ENCODE data around the gene AJM1. TPM values are rescaled to one million over a fixed set of nuclear protein-coding genes. Genes with fewer than 3 reads are reported as not detected.

The AJM1 gene
- total RNA-seq, 1 donor from 2014 or later, result 3.3 TPM

- Mint-ChIP-seq H3K4me3 (ENCODE audit: unreplicated experiment) (peak overlapping the region; percentile 42), H3K27me3 (ENCODE audit: low read depth, unreplicated experiment) (peaks cover 7% of the 10 kb centered on the region), H3K9me3 (ENCODE audit: unreplicated experiment) (peaks cover 2% of the 10 kb centered on the region), H3K27ac (ENCODE audit: unreplicated experiment) (no peak overlapping the region), H3K36me3 (ENCODE audit: low read depth, unreplicated experiment) (peaks cover 3% of the 10 kb centered on the region), H3K4me1 (ENCODE audit: low read depth, unreplicated experiment) (peaks cover 2% of the 10 kb centered on the region)
- FAIRE-seq (no peak), DNase-seq (ENCODE audit: low read depth) (no peak)
- Histone ChIP-seq H3K79me2 (ENCODE audit: insufficient read depth, low read length) (no peaks in the 10 kb centered on the region), H2AFZ (ENCODE audit: low read depth, low read length) (no peak overlapping the region), H3K9me3 (ENCODE audit: insufficient read depth, low read depth, low read length) (peaks cover 4% of the 10 kb centered on the region), H3K4me3 (ENCODE audit: insufficient read depth, low read depth, low read length) (no peak overlapping the region), H3K27ac (ENCODE audit: low read depth, low read length) (no peak overlapping the region), H3K4me2 (ENCODE audit: low read length) (no peak overlapping the region), H3K36me3 (ENCODE audit: insufficient read depth, low read length) (no peaks in the 10 kb centered on the region), H3K4me1 (ENCODE audit: insufficient read depth, low read length) (peaks cover 2% of the 10 kb centered on the region), H4K20me1 (ENCODE audit: insufficient read depth, low read length) (no peaks in the 10 kb centered on the region), H3K9ac (ENCODE audit: low read length) (no peak overlapping the region), H3K27me3 (ENCODE audit: insufficient read depth, low read length) (no peaks in the 10 kb centered on the region)
- TF ChIP-seq EZH2 (IDR thresholded peaks at IDR 0.05; ENCODE audit: insufficient read depth, low read length) (no peak), CTCF (IDR thresholded peaks at IDR 0.05; ENCODE audit: insufficient read depth, low read depth, low read length) (no peak)
These were observed 34.2 kb downstream of the AJM1 start for GRCh38 chr9:136876476-136876875.

- no peak overlapping the region for H3K27ac ChIP-seq (ENCODE audit: low read depth, low read length)
- H4K20me1 ChIP-seq (ENCODE audit: insufficient read depth, low read length), result no peaks in the 10 kb centered on the region
- H3K4me1 Mint-ChIP-seq (ENCODE audit: low read depth, unreplicated experiment), result peaks cover 7% of the 10 kb centered on the region
- H3K36me3 ChIP-seq (ENCODE audit: insufficient read depth, low read length), result no peaks in the 10 kb centered on the region
- no peak overlapping the region for H3K9ac ChIP-seq (ENCODE audit: low read length)
- no peak overlapping the region for H3K4me3 ChIP-seq (ENCODE audit: insufficient read depth, low read depth, low read length)
- H3K27me3 Mint-ChIP-seq (ENCODE audit: low read depth, unreplicated experiment), result peaks cover 7% of the 10 kb centered on the region
- no peak overlapping the region for H3K4me3 Mint-ChIP-seq (ENCODE audit: unreplicated experiment)
- no peaks in the 10 kb centered on the region for H3K36me3 Mint-ChIP-seq (ENCODE audit: low read depth, unreplicated experiment)
- no peak overlapping the region for H2AFZ ChIP-seq (ENCODE audit: low read depth, low read length)
- peaks cover 2% of the 10 kb centered on the region for H3K9me3 Mint-ChIP-seq (ENCODE audit: unreplicated experiment)
- DNase-seq (ENCODE audit: low read depth) (no peak), FAIRE-seq (no peak)
- no peak overlapping the region for H3K4me2 ChIP-seq (ENCODE audit: low read length)
- H3K79me2 ChIP-seq (ENCODE audit: insufficient read depth, low read length), result no peaks in the 10 kb centered on the region
- no peak for TF ChIP-seq EZH2 (IDR thresholded peaks at IDR 0.05; ENCODE audit: insufficient read depth, low read length)
- TF ChIP-seq CTCF (IDR thresholded peaks at IDR 0.05; ENCODE audit: insufficient read depth, low read depth, low read length), result no peak
- H3K9me3 ChIP-seq (ENCODE audit: insufficient read depth, low read depth, low read length), result no peaks in the 10 kb centered on the region
- no peak overlapping the region for H3K27ac Mint-ChIP-seq (ENCODE audit: unreplicated experiment)
- no peaks in the 10 kb centered on the region for H3K27me3 ChIP-seq (ENCODE audit: insufficient read depth, low read length)
- H3K4me1 ChIP-seq (ENCODE audit: insufficient read depth, low read length), result peaks cover 15% of the 10 kb centered on the region
These were observed 38.4 kb downstream of the AJM1 start for GRCh38 chr9:136880651-136881050.

GRCh38 chr9:136881691-136882108 lies 39.4 kb downstream of the AJM1 start:
- Mint-ChIP-seq H3K9me3 (ENCODE audit: unreplicated experiment) (no peaks in the 10 kb centered on the region), H3K4me3 (ENCODE audit: unreplicated experiment) (no peak overlapping the region), H3K27ac (ENCODE audit: unreplicated experiment) (peak overlapping the region; percentile 66), H3K4me1 (ENCODE audit: low read depth, unreplicated experiment) (peaks cover 7% of the 10 kb centered on the region), H3K27me3 (ENCODE audit: low read depth, unreplicated experiment) (no peaks in the 10 kb centered on the region), H3K36me3 (ENCODE audit: low read depth, unreplicated experiment) (no peaks in the 10 kb centered on the region)
- peak overlapping the region; percentile 73 for H3K4me2 ChIP-seq (ENCODE audit: low read length)
- no peak overlapping the region for H3K9ac ChIP-seq (ENCODE audit: low read length)
- H3K4me1 ChIP-seq (ENCODE audit: insufficient read depth, low read length), result peaks cover 15% of the 10 kb centered on the region
- peaks cover 2% of the 10 kb centered on the region for H3K79me2 ChIP-seq (ENCODE audit: insufficient read depth, low read length)
- H3K27me3 ChIP-seq (ENCODE audit: insufficient read depth, low read length), result no peaks in the 10 kb centered on the region
- peak overlapping the region; percentile 3 for H3K4me3 ChIP-seq (ENCODE audit: insufficient read depth, low read depth, low read length)
- H3K27ac ChIP-seq (ENCODE audit: low read depth, low read length), result no peak overlapping the region
- DNase-seq (ENCODE audit: low read depth), result no peak
- TF ChIP-seq EZH2 (IDR thresholded peaks at IDR 0.05; ENCODE audit: insufficient read depth, low read length) (no peak), CTCF (IDR thresholded peaks at IDR 0.05; ENCODE audit: insufficient read depth, low read depth, low read length) (no peak)
- H3K9me3 ChIP-seq (ENCODE audit: insufficient read depth, low read depth, low read length), result no peaks in the 10 kb centered on the region
- peak overlapping the region; percentile 63 for H2AFZ ChIP-seq (ENCODE audit: low read depth, low read length)
- no peaks in the 10 kb centered on the region for H3K36me3 ChIP-seq (ENCODE audit: insufficient read depth, low read length)
- FAIRE-seq, result no peak
- no peaks in the 10 kb centered on the region for H4K20me1 ChIP-seq (ENCODE audit: insufficient read depth, low read length)

All from astrocyte (in vitro differentiated cells and primary cell).